OCI-LY1 (cell line): Measurements from ENCODE around the gene ZNF454.

ENCODE experiments used
- EZH2 ChIP-seq: fragments of 200-600 bp; sonication (generic), shearing (Covaris generic); IDR thresholded peaks from 2 replicates; pipeline ENCODE4 v1.8.0; 2017; ENCODE audit warnings: borderline replicate concordance, mixed run types, mild to moderate bottlenecking, antibody characterized with exemption, low read length, moderate library complexity, mixed read lengths
- TF ChIP-seq, protein P1 (sequence below): fragments of 200-600 bp; sonication (generic), shearing (Covaris generic); IDR thresholded peaks from 2 replicates; pipeline ENCODE4 v1.5.1; 2017; ENCODE audit warnings: mild to moderate bottlenecking, antibody characterized with exemption, low read length, moderate library complexity, mixed read lengths

DNA sequence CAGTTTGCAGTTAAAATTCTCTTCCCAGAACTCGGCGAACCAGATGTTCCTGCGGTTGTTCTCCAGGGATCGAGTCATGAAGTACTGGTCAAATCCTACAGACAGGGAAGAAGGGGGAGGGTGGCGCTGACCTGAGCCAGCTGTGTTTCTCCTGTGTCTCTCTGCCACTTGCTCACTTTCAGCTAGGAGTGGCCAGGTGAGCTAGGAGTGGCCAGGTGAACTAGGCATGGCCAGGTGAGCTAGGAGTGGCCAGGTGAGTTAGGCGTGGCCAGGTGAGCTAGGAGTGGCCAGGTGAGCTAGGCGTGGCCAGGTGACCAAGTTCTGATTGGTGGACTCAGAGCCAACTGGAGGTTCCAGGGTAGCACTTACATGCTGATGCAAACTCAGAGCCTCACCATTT lies 48.3 kb downstream of the ZNF454 start:
- TF ChIP-seq, protein P1, sequence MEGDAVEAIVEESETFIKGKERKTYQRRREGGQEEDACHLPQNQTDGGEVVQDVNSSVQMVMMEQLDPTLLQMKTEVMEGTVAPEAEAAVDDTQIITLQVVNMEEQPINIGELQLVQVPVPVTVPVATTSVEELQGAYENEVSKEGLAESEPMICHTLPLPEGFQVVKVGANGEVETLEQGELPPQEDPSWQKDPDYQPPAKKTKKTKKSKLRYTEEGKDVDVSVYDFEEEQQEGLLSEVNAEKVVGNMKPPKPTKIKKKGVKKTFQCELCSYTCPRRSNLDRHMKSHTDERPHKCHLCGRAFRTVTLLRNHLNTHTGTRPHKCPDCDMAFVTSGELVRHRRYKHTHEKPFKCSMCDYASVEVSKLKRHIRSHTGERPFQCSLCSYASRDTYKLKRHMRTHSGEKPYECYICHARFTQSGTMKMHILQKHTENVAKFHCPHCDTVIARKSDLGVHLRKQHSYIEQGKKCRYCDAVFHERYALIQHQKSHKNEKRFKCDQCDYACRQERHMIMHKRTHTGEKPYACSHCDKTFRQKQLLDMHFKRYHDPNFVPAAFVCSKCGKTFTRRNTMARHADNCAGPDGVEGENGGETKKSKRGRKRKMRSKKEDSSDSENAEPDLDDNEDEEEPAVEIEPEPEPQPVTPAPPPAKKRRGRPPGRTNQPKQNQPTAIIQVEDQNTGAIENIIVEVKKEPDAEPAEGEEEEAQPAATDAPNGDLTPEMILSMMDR, result no peak
- TF ChIP-seq EZH2, result no peak
